Keratinocyte (primary cell): Measurements from ENCODE around the gene NXPE4.

ENCODE experiments used
- CTCF ChIP-seq, 3 experiments: IDR thresholded peaks in 1 of 3; conservative IDR thresholded peaks in 1 of 3; optimal IDR thresholded peaks in 1 of 3; 2 replicates in 2 of 3; 3 replicates in 1 of 3; pipeline versions ENCODE3 to v1.5.1; 2011; ENCODE audit warnings: low read length in 3 of 3, mild to moderate bottlenecking in 3 of 3, moderate library complexity in 2 of 3, control low read depth in 1 of 3, inconsistent platforms in 1 of 3; ENCODE audit not compliant: insufficient read depth in 2 of 3; ENCODE audit errors: extremely low read depth in 1 of 3
- EZH2 ChIP-seq: IDR thresholded peaks from one replicate; pipeline ENCODE4 v1.6.1; 2012; ENCODE audit warnings: inconsistent platforms, mild to moderate bottlenecking, low read length, moderate library complexity

DNA sequence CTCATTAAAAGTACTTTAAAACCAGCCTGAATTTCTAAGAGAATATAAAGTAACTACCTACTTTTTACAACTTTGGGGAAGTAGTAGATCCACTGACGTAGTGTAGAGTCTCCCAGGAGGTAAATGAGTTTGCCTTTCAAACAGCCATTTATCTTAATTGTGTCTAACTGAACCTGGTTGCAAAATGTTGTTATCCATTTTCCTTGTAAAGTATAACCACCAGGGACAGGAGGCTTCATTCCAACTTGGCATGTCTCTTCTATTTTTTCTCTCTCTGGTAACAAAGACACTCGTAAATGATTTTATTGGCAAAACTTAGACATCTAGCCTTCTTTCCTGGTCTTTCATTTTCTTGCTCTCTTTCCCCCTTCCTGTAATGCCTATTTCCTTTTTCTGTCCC lies 72.8 kb downstream of the NXPE4 start:
- TF ChIP-seq CTCF (optimal IDR thresholded peaks at IDR 0.05 in 1 of 3, IDR thresholded peaks at IDR 0.05 in 1 of 3, conservative IDR thresholded peaks at IDR 0.05 in 1 of 3; ENCODE audit: extremely low read depth in 1 of 3, insufficient read depth in 2 of 3, low read length in 3 of 3) (no peak), EZH2 (no peak)
